Neural cell (in vitro differentiated cells): Measurements from ENCODE around the gene MAT2A.

Experiments
- CTCF ChIP-seq: fragments of 450-650 bp; IDR thresholded peaks from 2 replicates; pipeline ENCODE4 v1.5.1; 2014; ENCODE audit warnings: antibody characterized with exemption, mild to moderate bottlenecking, moderate library complexity; ENCODE audit not compliant: poor library complexity, severe bottlenecking
- EP300 ChIP-seq: fragments of 450-650 bp; conservative IDR thresholded peaks from 2 replicates; pipeline ENCODE4 v1.6.1; 2014; ENCODE audit warnings: antibody characterized with exemption, mild to moderate bottlenecking, moderate library complexity; ENCODE audit not compliant: poor library complexity, severe bottlenecking
- POLR2AphosphoS5 ChIP-seq: IDR thresholded peaks from 2 replicates; pipeline ENCODE4 v1.6.1; 2012

- TF ChIP-seq CTCF = no peak
- TF ChIP-seq EP300 = no peak
- TF ChIP-seq POLR2AphosphoS5 = no peak
Observed at GRCh38 chr2:85522090-85522647, 16.8 kb upstream of the MAT2A start.
